PFSK-1 (cell line): ENCODE results near the gene LIFR.

Experiments used
- FOXP2 ChIP-seq: optimal IDR thresholded peaks from 2 replicates; pipeline ENCODE3; 2011; ENCODE audit warnings: borderline replicate concordance, control low read depth, inconsistent platforms; ENCODE audit not compliant: insufficient read depth; ENCODE audit errors: extremely low read length, extremely low read depth
- POLR2AphosphoS5 ChIP-seq: IDR thresholded peaks from 2 replicates; pipeline ENCODE4 v1.6.1; 2012; ENCODE audit warnings: low read depth, mild to moderate bottlenecking, control low read depth, low read length, moderate library complexity
- REST ChIP-seq, 2 experiments: IDR thresholded peaks; 2 replicates each; pipeline versions ENCODE4 v1.6.1 to v1.8.0; 2011 to 2012; ENCODE audit warnings: low read depth in 2 of 2, low read length in 2 of 2, control low read depth in 1 of 2, inconsistent platforms in 1 of 2, mild to moderate bottlenecking in 1 of 2, moderate library complexity in 1 of 2; ENCODE audit not compliant: insufficient read depth in 1 of 2
- SIN3A ChIP-seq: IDR thresholded peaks from 2 replicates; pipeline ENCODE4 v1.6.1; 2012; ENCODE audit warnings: mild to moderate bottlenecking, low read length, moderate library complexity, borderline replicate concordance; ENCODE audit not compliant: insufficient read depth
- TAF1 ChIP-seq: IDR thresholded peaks from 2 replicates; pipeline ENCODE4 v1.6.1; 2012; ENCODE audit warnings: low read length, control low read depth, borderline replicate concordance; ENCODE audit not compliant: insufficient read depth

LIFR gene

GRCh38 chr5:38462976-38463633 lies 93.3 kb downstream of the LIFR start:
- no peak for TF ChIP-seq POLR2AphosphoS5
- no peak for TF ChIP-seq TAF1

GRCh38 chr5:38458174-38458573 lies 98.3 kb downstream of the LIFR start:
- TF ChIP-seq TAF1 (no peak), POLR2AphosphoS5 (no peak), FOXP2 (no peak)

- TF ChIP-seq SIN3A (no peak), TAF1 (no peak), FOXP2 (no peak), POLR2AphosphoS5 (no peak), REST (IDR thresholded peaks at IDR 0.05; ENCODE audit: insufficient read depth in 1 of 2, low read depth in 2 of 2, low read length in 2 of 2) (no peak)
Measured at GRCh38 chr5:38456657-38457399, 99.6 kb downstream of the LIFR start.

GRCh38 chr5:38455796-38456330 lies 100.6 kb downstream of the LIFR start:
- TF ChIP-seq FOXP2 (no peak), TAF1 (no peak), REST (IDR thresholded peaks at IDR 0.05; ENCODE audit: insufficient read depth in 1 of 2, low read depth in 2 of 2, low read length in 2 of 2) (no peak), POLR2AphosphoS5 (no peak), SIN3A (no peak)

- TF ChIP-seq POLR2AphosphoS5 (no peak), REST (IDR thresholded peaks at IDR 0.05; ENCODE audit: insufficient read depth in 1 of 2, low read depth in 2 of 2, low read length in 2 of 2) (no peak)
Measured at GRCh38 chr5:38453921-38454320, 102.5 kb downstream of the LIFR start.

- TF ChIP-seq SIN3A (no peak), FOXP2 (no peak), TAF1 (no peak), REST (IDR thresholded peaks at IDR 0.05; ENCODE audit: insufficient read depth in 1 of 2, low read depth in 2 of 2, low read length in 2 of 2) (no peak), POLR2AphosphoS5 (no peak)
Measured at GRCh38 chr5:38453506-38453905, 102.9 kb downstream of the LIFR start.
